Ovary (tissue), 3 donors: ENCODE data around the gene TET2.

Experiments used
- CTCF ChIP-seq, 3 donors: fragments of 450-650 bp in 2 of 3; fragments of 200-600 bp in 1 of 3; IDR thresholded peaks; one replicate each; pipeline versions ENCODE4 v1.5.1 to v1.8.0; 2016 to 2022; ENCODE audit warnings: antibody characterized with exemption in 3 of 3, mild to moderate bottlenecking in 1 of 3
- POLR2A ChIP-seq: fragments of 450-650 bp; IDR thresholded peaks from one replicate; pipeline ENCODE4 v1.6.1; 2017; ENCODE audit warnings: antibody characterized with exemption, mild to moderate bottlenecking, moderate library complexity
- donor health status: DM: no; HTN: no; CAD: no.

- no peak for TF ChIP-seq CTCF (IDR thresholded peaks at IDR 0.05)
- no peak for TF ChIP-seq POLR2A
Observed at GRCh38 chr4:105279314-105279713, 132.6 kb downstream of the TET2 start.
